GM18951 (cell line): ENCODE results near the gene MCTP2.
A peak's percentile ranks its signal among the peaks of the same experiment; 100 is the strongest.

Experiments
- POLR2A ChIP-seq: IDR thresholded peaks from 4 replicates; pipeline ENCODE4 v1.6.1; 2011; ENCODE audit warnings: mild to moderate bottlenecking; ENCODE audit not compliant: insufficient read length, insufficient read depth; ENCODE audit errors: extremely low read depth
- in situ Hi-C: fragments of 300-500 bp; cut with MboI; formaldehyde crosslinking; loops from one replicate; pipeline ENCODE4 v1.12.0; 2022; ENCODE audit warnings: low sequenced_read_pairs, mixed read lengths, inconsistent platforms; ENCODE audit not compliant: unreplicated experiment

Gene MCTP2

DNA sequence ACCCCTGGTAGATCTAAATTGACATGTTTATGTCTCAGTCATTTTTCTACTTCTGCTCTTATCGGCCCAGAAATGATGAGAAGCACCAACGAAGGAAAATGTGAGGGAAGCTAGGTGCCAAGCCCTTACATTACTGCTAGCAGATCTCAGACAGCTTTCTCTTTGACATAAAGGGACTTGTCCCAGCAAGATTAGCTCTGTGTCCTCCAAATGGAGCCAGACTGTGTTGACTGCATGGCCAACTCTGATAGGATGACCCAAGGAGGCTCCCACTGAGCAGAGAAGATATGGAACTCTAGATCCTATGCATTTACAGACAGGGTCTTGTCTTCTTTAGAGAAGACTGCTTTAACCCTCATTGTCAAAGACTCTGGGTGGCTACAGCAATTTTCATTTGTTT lies 2.8 kb upstream of the MCTP2 start:
- TF ChIP-seq POLR2A = no peak
- in situ Hi-C loops = no loop called here

DNA sequence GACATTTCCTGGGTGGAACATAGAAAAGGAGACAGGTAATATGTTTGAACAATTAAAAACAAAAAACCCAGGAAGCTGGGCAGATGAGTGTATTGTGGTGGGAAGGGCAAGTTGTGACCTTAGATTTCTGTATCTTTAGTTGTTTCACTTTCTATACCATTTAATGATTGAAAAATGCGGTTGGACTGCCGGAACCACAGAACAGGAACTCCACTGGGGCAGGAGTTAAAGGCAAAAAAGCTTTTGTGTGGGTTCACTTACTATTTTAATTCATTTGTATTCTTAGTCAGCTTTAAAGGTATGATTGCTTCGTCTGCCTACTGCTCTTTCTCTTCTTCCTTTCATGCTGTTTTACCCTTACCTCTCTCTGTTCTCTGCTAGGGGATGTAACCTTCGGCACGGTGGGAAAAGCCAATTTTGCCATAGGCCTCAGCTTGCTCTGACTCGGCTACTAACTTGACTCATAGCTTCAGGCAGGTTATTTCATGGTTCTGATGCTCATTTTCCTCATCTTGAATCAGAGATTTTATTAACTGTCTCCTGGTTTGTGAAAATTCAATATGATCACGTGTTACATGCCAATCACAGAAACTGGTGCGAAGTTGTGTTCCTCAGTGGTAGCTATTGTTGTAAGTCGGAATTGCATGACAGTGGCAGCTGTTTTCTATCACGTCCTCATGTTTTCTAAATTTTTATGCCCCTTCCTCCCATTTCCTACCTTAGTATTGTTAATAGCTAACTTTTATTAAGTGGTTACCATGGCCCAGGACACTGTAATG lies 1.6 kb upstream of the MCTP2 start:
- in situ Hi-C loops = loop anchor here (10.0 kb wide), 1 partner anchor 75 kb away; no protein-coding TSS in a partner anchor
- peak; percentile 21 for TF ChIP-seq POLR2A

DNA sequence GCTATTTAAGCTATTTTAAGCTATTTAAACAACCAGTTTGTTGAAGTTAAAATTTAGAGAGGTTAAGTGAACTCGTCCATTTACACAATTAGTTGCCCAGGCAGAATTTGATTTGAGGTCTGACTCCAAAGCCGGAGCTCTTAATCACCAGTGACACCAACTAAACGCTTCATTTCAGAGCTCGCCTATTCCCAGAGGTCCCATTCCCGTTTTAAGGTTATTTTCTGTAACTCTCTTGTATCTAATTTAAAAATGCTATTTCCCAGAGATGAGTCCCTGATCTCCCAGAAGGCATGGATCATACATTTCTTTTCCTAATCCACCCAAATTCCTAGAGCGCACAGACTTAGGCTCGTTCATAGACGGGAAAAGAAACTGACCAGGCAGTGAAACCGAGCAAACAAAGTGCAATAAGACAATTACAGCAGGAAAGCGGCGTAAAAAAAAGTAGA lies 904 bp upstream of the MCTP2 start:
- TF ChIP-seq POLR2A = no peak
- in situ Hi-C loops = loop anchor here (10.0 kb wide), 1 partner anchor 74 kb away; no protein-coding TSS in a partner anchor

DNA sequence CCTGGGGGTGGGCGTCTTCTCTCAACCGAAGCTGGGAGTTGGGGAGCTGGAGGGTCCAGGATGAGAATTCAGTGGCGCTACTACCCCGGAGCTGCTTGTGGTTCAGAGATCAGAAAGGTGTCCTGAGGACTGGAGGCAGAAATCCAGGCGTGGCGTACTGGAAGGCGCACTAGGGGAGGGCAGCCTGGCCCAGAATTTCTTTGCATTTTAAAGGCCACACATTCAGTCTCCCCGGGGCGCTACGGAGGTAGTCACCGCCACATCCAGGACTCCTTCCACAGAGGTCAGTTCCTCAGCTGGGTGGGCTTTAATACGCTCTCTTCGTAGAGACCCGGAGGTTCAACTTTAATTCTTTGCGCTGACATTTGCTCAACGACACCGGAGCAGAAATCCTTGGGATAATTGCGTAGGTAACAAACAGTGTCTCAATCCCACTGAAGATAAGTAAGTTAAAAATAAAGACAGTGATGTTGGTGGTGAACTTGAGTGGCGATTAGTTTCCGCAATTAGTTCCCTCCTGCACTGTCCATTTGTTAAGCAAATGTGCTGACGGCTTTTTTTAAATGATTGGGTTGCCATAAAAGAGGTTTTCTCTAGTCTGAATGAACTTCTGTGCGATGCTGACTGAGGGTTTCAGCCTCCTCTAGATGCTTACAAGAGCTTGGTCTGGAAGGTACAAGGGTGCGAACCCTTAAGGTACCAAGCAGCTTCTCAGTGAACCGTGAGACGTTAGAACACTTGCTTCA lies 535 bp downstream of the MCTP2 start:
- TF ChIP-seq POLR2A = peak; percentile 38
- in situ Hi-C loops = loop anchor here (10.0 kb wide), 1 partner anchor 73 kb away; no protein-coding TSS in a partner anchor

DNA sequence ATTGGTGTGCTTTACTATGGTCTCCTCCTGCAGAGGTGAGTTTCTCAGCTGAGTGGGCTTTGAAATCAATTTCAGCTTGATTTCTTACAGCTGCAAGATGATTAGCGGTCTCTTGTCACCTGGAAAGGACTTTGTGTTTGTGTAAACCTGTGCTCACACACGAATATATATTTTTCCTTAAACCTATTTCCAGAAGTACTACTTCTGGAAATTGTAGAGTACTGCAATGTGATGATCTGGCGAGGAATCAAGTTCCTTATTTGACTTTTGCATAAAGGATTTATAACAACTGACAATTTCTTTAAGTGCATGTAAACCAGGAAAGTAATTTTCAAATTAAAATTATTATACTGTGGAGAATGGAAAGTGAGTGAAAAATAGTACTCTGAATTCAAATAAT lies 2.1 kb downstream of the MCTP2 start:
- in situ Hi-C loops = loop anchor here (10.0 kb wide), 1 partner anchor 71 kb away; no protein-coding TSS in a partner anchor
- no peak for TF ChIP-seq POLR2A

DNA sequence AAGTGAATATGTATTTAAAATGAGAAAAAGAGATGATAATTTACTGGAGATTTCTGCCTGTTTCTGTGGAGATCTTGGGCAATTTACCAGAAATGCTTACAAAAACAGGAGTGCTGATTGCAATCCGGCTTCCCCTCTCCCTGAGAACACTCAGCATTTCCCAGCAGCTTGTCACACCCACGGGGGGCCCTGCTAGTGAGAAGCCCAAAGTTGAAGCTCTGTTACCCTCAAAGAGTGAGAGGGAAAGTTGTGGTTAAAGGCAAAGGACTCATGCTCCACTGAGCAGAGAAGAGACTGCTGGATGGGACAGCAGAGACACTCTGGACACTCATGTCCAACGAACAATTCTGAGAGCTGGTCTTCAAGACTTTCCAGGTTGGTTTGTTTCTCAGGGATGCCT lies 2.9 kb downstream of the MCTP2 start:
- TF ChIP-seq POLR2A = no peak
- in situ Hi-C loops = loop anchor here (10.0 kb wide), 1 partner anchor 71 kb away; no protein-coding TSS in a partner anchor

DNA sequence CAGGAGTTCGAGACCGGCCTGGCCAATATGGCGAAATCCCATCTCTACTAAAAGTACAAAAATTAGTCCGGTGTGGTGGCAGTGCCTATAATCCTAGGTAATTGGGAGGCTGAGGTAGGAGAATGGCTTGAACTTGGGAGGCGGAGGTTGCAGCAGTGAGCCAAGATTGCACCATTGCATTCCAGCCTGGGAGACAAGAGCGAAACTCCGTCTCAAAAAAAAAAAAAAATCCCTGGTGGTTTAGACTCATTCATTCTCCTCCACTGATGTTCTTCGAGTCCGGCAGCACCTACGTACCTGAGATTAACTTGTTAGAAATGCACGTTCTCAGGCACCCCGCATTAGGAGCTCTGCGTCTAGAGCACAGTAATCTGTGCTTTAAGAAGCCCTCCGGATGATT lies 3.7 kb downstream of the MCTP2 start:
- TF ChIP-seq POLR2A = no peak
- in situ Hi-C loops = loop anchor here (10.0 kb wide), 1 partner anchor 70 kb away; no protein-coding TSS in a partner anchor

DNA sequence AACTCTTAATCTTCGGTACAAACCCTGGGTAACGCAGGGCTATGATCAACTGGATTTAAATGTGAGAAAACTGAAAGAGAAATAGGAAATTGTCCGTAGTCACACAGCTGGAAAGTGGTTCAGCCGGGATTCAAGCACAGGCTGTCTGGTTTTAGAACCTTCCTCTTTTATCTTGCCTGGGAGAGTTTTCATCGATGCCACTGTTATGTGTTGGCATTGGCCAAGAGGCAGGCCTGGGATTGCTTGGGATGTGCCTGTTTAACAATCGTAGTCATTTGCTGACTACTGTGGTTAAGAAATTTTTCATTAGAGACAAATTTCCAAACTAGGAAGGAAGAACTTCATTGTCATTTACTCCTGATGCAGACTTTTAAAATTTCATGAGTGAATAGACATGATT lies 4.3 kb downstream of the MCTP2 start:
- in situ Hi-C loops = loop anchor here (10.0 kb wide), 1 partner anchor 69 kb away; no protein-coding TSS in a partner anchor
- TF ChIP-seq POLR2A = no peak

DNA sequence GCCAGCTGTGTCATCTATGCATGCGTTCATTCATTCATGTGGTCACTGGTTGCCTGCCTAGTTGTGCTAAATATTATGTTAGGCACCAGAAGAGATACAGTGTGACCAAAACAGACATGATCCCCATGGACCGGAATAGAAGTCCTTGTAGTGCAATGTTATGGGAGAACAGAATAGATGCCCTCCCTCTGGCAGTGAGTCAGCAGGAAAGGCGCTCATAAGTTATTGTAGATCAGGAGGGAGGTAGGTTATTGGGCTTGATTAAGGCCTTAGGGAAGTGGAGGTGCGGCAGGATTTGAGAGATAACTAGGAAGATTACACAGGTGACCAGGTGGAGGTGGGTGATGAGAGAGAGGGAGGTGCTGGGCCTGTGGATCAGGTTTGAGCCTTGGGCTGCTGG lies 5.2 kb downstream of the MCTP2 start:
- no peak for TF ChIP-seq POLR2A

DNA sequence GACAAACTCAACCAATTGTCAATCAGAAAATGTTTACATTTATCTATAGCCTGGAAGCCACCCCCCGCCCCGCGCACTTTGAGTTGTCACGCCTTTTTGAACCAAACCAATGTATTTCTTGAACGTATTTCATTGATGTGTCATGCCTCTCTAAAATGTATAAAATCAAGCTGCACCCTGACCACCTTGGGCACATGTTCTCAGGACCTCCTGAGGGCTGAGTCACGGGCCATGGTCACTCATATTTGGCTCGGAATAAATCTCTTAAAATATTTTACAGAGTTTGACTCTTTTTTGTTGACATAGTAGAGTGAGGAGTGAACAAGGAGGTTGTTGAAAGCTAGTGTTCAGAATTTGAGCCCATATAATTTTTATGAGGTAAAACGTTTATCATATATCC lies 6.5 kb downstream of the MCTP2 start:
- in situ Hi-C loops = loop anchor here (10.0 kb wide), 1 partner anchor 67 kb away; no protein-coding TSS in a partner anchor
- no peak for TF ChIP-seq POLR2A

More for the DNA sequence above, 5.2 kb downstream of the MCTP2 start:
- in situ Hi-C loops = loop anchor here (10.0 kb wide), 1 partner anchor 68 kb away; no protein-coding TSS in a partner anchor

DNA sequence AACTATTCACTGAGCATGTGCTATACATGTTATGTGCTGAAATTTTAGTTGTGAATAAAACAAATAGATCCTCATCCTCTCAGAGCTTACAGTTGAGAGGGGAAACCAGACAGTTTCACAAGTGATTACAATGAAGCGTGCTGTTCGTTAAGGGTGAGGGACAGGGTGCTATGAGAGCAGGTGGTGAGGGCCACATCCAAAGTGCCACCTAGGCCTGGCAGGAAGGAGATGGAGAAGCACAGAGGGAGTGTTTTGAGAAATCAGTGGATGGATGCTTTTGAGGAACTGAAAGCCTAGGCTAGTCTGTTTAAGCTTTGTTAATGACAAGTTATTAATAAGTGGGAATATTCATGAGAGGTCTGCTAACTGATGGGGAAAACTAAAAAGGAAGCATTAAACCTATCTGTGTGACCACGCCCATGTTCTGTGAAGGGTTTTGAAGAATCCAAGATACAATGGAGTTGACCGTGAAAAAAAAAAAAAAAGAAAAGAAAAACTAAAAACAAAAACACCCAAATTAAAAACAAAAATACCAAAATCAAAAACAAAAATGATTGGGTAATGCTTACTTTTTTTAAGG lies 7.3 kb downstream of the MCTP2 start:
- in situ Hi-C loops = loop anchor here (10.0 kb wide), 1 partner anchor 66 kb away; no protein-coding TSS in a partner anchor
- TF ChIP-seq POLR2A = no peak

DNA sequence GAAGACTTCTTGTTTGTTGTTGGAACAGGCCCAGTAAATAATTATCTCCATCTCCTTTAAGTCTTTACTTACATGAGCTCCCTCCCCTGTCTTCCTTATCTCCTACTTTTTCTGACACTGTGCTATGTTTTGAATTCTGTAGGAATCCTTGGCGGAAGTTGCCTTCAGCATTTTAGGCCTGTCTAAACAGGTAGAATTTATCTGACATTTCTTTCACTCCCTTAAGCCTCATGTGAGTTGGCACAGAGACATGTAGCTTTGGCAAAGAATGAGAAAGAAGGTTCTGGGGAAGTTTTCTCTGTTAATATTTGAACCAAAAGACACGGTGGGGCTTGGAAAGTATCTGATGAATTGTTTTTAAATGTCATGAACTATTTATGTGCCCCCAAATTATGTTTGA lies 8.1 kb downstream of the MCTP2 start:
- in situ Hi-C loops = loop anchor here (10.0 kb wide), 1 partner anchor 65 kb away; no protein-coding TSS in a partner anchor
- TF ChIP-seq POLR2A = no peak

DNA sequence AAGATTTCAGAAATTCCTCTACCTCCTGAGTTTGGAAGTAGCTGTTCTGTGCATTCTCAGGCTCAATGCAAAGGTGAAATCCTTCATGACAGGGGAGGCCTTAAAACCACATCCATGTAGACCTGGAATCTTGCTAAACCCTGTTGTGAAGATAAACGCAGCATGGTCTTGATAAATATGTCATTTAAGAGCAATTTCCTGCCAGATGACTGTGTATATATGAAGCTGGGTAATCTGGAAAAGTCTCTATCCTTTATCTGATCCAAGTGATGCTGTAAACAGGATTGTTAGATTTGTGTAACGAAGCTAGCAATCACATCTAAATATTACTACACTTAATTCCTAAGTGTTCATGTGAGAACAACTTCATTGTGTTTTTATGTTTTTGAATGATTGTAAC lies 9.1 kb downstream of the MCTP2 start:
- in situ Hi-C loops = no loop called here
- TF ChIP-seq POLR2A = no peak
